ENCODE data around the gene HIF1A. TPM values are rescaled to one million over a fixed set of nuclear protein-coding genes. Genes with fewer than 3 reads are reported as not detected.
"Not testable (repeated sequence)": the region's sequence is repeated elsewhere in the genome, so short reads cannot be mapped to it uniquely, and the experiment has no call there.

Gene HIF1A
- total and polyA plus RNA-seq, 10 donors, result 34.6 to 312 (median 191) TPM

- no peak for TF ChIP-seq CTCF (IDR thresholded peaks at IDR 0.05 in 8 of 11, conservative IDR thresholded peaks at IDR 0.05 in 3 of 11)
- no peak for TF ChIP-seq POLR2A (IDR thresholded peaks at IDR 0.05)
- TF ChIP-seq POLR2AphosphoS5 (IDR thresholded peaks at IDR 0.05), result peak in 1 of 3 donors; percentile 7
- WGBS, 5 donors, result 40 to 62% (median 50%) methylated on average over 3 of the region's 3 CpGs
- peaks cover 40 to 88% (median 82%) of the 10 kb centered on the region in 6 donors for H3K4me1 ChIP-seq
- peak overlapping the region in 5 of 8 donors; percentile 10 to 23 (median 11) for H3K27ac ChIP-seq
- no peaks in the 10 kb centered on the region for H3K27me3 ChIP-seq (replicated peaks in 1 of 7)
- no peak overlapping the region for H3K4me3 ChIP-seq
- DNase-seq, result no peak
- intact Hi-C loops (cut with DNase I; ENCODE audit: low total_unique reads), result no loop called here
- H3K9me3 ChIP-seq, result no peaks in the 10 kb centered on the region
- no peaks in the 10 kb centered on the region for H3K36me3 ChIP-seq
These were observed 8.2 kb downstream of the HIF1A start for GRCh38 chr14:61703342-61704129.

GRCh38 chr14:61704554-61704953, 9.2 kb downstream of the HIF1A start:
- no peak overlapping the region for H3K4me3 ChIP-seq
- no peak for TF ChIP-seq POLR2AphosphoS5 (IDR thresholded peaks at IDR 0.05)
- TF ChIP-seq POLR2A (IDR thresholded peaks at IDR 0.05), result no peak
- TF ChIP-seq CTCF (IDR thresholded peaks at IDR 0.05 in 8 of 11, conservative IDR thresholded peaks at IDR 0.05 in 3 of 11), result no peak
- H3K9me3 ChIP-seq, result no peaks in the 10 kb centered on the region
- no peak for DNase-seq
- peak overlapping the region in 1 of 8 donors; percentile 23 for H3K27ac ChIP-seq
- no peaks in the 10 kb centered on the region for H3K27me3 ChIP-seq (replicated peaks in 1 of 7)
- H3K36me3 ChIP-seq, result no peaks in the 10 kb centered on the region
- peaks cover 37 to 88% (median 79%) of the 10 kb centered on the region in 6 donors for H3K4me1 ChIP-seq
- WGBS, 5 donors, result 73 to 84% (median 81%) methylated on average over 3 of the region's 3 CpGs
- intact Hi-C loops (cut with DNase I; ENCODE audit: low total_unique reads), result no loop called here

- intact Hi-C loops (cut with DNase I; ENCODE audit: low total_unique reads), result no loop called here
- Histone ChIP-seq H3K4me3 (no peak overlapping the region), H3K9me3 (no peaks in the 10 kb centered on the region), H3K36me3 (no peaks in the 10 kb centered on the region), H3K27ac (peak overlapping the region in 1 of 8 donors; percentile 16), H3K4me1 (peaks cover 40 to 88% (median 79%) of the 10 kb centered on the region in 6 donors), H3K27me3 (replicated peaks in 1 of 7) (no peaks in the 10 kb centered on the region)
- WGBS, 5 donors, result 79 to 97% (median 93%) methylated on average over 1 of the region's 1 CpG
- TF ChIP-seq CTCF (IDR thresholded peaks at IDR 0.05 in 8 of 11, conservative IDR thresholded peaks at IDR 0.05 in 3 of 11) (no peak), POLR2A (IDR thresholded peaks at IDR 0.05) (no peak), POLR2AphosphoS5 (IDR thresholded peaks at IDR 0.05) (no peak)
- no peak for DNase-seq
These were observed 9.7 kb downstream of the HIF1A start for GRCh38 chr14:61705017-61705416.

- WGBS, 5 donors, result 66 to 76% (median 70%) methylated on average over 3 of the region's 3 CpGs
- Histone ChIP-seq H3K9me3 (no peaks in the 10 kb centered on the region), H3K4me1 (peaks cover 44 to 88% (median 79%) of the 10 kb centered on the region in 6 donors), H3K4me3 (no peak overlapping the region), H3K36me3 (no peaks in the 10 kb centered on the region), H3K27me3 (replicated peaks in 1 of 7) (no peaks in the 10 kb centered on the region), H3K27ac (peak overlapping the region in 4 of 8 donors; percentile 3 to 27 (median 10))
- no peak for DNase-seq
- TF ChIP-seq POLR2A (IDR thresholded peaks at IDR 0.05) (no peak), CTCF (IDR thresholded peaks at IDR 0.05 in 8 of 11, conservative IDR thresholded peaks at IDR 0.05 in 3 of 11) (no peak), POLR2AphosphoS5 (IDR thresholded peaks at IDR 0.05) (no peak)
- intact Hi-C loops (cut with DNase I; ENCODE audit: low total_unique reads), result no loop called here
These were observed 10.9 kb downstream of the HIF1A start for GRCh38 chr14:61706096-61706690.

- 81 to 90% (median 84%) methylated on average over 2 to 3 of the region's 4 CpGs for WGBS, 5 donors
- intact Hi-C loops (cut with DNase I; ENCODE audit: low total_unique reads); H3K27ac ChIP-seq; H3K4me3 ChIP-seq; H3K9me3 ChIP-seq; DNase-seq; H3K27me3 ChIP-seq (replicated peaks in 1 of 7); H3K36me3 ChIP-seq: not testable (repeated sequence)
- peaks cover 55 to 88% (median 79%) of the 10 kb centered on the region in 6 donors for H3K4me1 ChIP-seq
These were observed 12.5 kb downstream of the HIF1A start for GRCh38 chr14:61707774-61708173.

Measured in spleen (tissue), 11 donors.